GM21825 (cell line): ENCODE data around the gene CTNNA2.

Experiments used
- ATAC-seq: cut with Tn5 transposase; IDR thresholded peaks from one replicate; pipeline ENCODE4 v1.9.1; 2021; ENCODE audit warnings: mild to moderate bottlenecking, moderate library complexity; ENCODE audit not compliant: unreplicated experiment

The CTNNA2 gene

DNA sequence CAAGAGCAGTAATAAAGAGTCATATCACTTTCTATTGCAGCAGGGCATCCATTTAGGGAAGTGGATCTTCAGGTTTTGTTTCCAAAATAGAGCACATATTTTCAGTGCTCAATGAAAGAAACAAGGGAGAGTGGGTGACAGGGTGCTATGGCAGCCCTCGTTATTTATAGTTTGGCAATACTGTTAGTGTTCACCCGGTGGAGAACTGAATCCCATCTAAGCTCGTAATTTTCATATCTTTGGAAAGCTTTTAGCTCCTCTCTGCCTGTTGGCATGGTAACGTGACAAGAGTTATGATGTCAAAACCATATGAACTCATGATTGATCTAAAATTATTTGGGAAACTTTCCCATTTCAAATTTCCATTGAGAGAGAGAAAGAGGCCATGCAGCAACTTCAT is 459.8 kb downstream of the CTNNA2 start:
- ATAC-seq, result no peak

DNA sequence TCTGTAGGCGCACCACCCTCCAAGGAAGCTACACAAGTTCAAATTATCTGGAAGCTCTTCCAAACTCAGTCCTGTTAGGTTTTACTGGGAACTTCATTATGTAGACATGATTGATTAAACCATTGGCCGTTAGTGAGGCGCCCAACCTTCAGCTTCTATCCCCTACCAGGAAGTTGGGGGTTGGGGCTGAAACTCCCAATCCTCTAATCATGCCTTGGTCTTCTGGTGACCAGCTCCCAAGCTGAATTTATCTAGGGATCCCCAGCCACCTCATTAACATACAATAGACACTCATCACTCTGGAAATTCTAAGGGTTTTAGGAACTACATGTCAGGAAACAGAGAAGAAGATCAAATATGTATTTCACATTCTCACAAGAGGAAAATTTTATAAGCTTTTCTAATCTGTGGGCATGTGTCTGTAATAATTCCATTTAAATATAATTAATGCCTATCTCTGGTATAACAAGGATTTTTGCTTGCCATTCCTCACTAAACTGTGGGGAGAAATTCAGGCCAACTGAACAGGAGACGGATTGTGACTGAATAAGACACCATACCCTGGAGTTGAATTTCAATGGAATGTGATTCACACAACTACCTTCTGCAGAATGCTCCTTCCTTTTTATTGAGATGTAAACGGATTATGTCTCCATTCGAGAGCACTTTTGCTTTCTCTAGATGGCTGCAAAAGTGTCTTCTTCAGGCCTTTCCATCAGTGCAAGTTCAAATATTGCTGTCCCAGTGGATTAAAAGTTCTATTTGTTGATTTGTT is 463.1 kb downstream of the CTNNA2 start:
- no peak for ATAC-seq

GRCh38 chr2:79977792-79978191 is 464.9 kb downstream of the CTNNA2 start:
- ATAC-seq, result no peak

- ATAC-seq, result no peak
These were observed 467.3 kb downstream of the CTNNA2 start for GRCh38 chr2:79980116-79980515.

DNA sequence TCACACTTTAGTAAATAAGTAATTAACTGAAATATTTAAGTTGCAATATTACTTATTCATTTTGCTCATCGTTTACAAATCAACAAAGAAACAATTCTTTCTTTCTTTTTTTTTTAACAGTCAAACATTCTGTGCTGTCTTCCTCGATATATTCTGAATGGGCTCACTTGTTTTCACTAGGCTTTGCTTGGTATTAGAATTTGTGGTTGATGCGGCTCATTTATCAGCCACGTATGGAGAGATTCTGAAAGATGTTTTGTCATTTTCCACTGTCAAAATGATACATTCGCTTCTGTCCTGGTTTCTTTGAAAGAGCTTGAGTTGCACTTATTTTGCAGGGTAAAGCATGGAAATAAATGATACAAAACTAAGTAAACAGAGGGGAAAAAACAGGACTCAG is 468.0 kb downstream of the CTNNA2 start:
- no peak for ATAC-seq

DNA sequence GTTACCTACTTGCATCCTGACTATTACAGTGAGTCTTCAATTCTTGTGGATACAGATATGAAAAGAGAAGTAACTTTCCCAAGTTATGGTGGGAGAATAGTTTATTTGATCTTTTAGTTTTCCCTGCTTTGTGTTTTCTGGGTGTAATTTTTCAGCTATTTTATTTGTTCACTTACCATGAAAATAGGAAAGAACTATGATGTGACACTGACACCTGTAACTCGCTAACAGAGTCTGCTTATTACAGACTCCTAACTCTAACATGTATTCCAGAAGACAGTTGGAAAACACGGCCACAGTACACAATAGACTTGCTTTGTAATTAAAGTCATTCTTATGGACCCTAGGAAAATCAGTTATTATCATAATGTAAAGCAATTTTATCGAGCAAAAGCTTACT is 468.5 kb downstream of the CTNNA2 start:
- no peak for ATAC-seq

- no peak for ATAC-seq
These were observed 469.6 kb downstream of the CTNNA2 start for GRCh38 chr2:79982445-79982844.

- ATAC-seq, result no peak
These were observed 471.6 kb downstream of the CTNNA2 start for GRCh38 chr2:79984476-79984875.

DNA sequence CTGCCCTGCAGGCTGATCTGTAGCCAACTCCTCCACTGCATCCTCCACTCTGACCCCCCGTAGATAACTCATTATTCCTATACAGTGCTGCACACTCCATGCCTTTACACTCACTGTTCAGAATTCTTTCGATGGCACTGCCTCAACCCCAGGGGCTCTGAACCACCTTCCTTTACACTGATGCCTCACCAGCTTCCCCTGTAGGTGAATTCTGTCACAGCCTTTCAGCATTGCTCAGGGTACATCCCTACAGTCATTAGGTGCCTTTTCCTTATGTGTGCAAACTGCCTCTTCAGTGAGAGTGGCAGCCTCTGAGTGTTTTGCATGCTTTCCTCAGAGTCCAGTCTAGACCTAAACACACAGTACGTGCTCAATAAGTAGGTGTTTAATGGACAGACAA is 472.3 kb downstream of the CTNNA2 start:
- ATAC-seq, result no peak

- ATAC-seq, result no peak
These were observed 472.7 kb downstream of the CTNNA2 start for GRCh38 chr2:79985571-79985970.

GRCh38 chr2:79993144-79993543 is 480.3 kb downstream of the CTNNA2 start:
- ATAC-seq, result no peak

GRCh38 chr2:79994161-79994560 is 481.3 kb downstream of the CTNNA2 start:
- ATAC-seq, result no peak

- ATAC-seq, result no peak
These were observed 482.1 kb downstream of the CTNNA2 start for GRCh38 chr2:79994965-79995364.

GRCh38 chr2:79996709-79997108 is 483.9 kb downstream of the CTNNA2 start:
- ATAC-seq, result no peak

DNA sequence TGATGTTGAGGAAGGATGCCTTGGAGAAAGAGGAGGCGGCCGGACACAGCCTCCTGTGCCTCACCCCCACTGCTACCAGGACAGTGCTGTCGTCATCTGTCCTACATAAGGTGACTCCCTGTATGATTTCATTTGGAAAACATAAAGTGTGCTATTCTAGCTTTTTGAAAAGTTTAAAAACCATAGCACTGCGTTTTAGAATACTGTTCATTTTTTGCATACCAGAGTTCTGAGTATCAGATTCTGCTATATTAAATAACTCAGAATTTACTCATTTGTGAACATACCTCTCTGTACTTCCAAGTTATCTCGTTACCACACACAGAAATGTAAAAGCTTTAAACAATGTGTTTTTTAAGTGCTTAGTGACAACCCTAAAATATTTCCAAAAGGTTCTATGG is 488.9 kb downstream of the CTNNA2 start:
- no peak for ATAC-seq

GRCh38 chr2:80002112-80002511 is 489.3 kb downstream of the CTNNA2 start:
- ATAC-seq, result no peak

DNA sequence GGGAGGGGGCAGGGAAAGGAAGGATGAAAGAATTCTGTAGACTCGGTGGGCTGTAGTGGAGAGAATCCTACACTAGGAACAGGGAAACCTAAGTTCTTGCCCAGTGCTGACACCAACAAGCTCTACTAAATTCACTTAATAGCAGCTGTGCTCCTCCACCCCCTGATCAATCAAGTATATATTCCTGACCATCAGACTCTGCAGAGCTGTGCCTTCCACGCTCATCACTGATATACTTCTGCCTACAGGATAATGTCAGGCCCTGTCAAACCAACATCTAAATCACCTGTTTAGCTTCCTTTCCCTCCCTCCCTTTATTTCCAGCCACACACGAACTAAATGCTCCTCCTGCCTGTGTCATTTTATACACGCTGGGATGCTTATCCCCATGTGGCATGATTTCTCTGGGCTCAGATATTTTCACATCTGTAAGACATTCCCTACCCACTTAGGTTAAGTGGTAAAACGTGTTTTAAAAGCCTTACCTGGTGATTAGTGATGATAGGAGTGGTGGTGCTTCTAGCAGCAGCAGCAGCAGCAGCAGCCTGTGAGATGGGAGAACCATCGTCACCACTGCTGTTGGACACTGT is 489.8 kb downstream of the CTNNA2 start:
- no peak for ATAC-seq

DNA sequence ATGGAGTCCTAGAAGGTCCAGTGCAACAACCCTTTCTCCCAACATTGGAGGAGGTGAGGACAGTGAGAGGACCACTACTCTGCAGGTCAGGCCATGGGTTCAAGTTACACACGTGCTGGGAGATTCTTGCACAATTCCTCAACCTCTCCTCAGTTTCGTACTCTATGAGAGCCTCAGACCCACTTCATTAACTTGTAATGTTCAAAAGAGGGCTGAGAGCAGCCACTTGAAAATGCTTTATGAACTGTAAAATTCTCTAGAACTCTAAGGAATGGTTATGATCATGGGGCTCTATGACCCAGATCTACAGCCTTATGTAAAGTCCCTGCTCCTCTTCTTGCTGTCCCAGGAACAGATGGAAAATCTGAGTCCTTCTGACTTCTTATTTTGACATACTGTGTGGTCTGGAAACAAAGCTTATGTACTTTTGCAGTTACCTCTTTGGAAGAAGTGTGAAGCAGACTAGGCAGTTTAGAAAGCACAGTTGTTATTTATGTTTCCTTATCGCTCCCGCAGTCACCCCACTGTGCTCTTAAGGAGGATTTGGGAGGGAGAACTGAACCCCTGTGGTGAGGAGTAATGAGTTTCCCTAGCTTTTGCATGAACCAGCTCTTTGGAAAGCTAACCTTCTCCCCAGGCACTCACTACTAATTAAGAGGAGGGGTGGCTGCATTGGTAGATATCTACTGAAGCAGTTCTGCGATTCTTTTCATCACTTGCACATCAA is 495.1 kb downstream of the CTNNA2 start:
- no peak for ATAC-seq

GRCh38 chr2:80008596-80008995 is 495.7 kb downstream of the CTNNA2 start:
- no peak for ATAC-seq

GRCh38 chr2:80009211-80009610 is 496.4 kb downstream of the CTNNA2 start:
- ATAC-seq, result no peak

DNA sequence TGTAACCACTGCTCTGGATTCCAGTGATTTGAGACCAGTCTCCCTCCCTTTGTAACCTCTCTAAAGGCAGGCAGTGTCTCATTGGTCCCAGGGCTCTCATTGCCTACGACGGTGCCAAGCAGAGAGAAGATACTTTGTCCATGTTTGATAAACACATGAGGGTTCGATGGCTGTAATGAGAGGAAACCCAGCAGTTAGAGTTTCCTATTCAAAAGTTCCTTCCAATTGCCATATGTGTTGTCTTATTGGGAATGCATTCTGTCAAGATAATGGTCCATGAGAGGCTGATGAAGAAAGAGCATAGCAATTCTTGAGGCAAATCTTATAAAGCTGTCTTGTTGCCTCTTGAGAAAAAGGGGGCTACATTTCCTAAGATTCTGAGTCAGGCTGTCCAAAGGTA is 499.2 kb downstream of the CTNNA2 start:
- no peak for ATAC-seq

- ATAC-seq, result no peak
These were observed 501.8 kb downstream of the CTNNA2 start for GRCh38 chr2:80014637-80015036.
